DLD1 (cell line): Measurements from ENCODE around the gene TXNDC5.

Experiments
- in situ Hi-C: cut with HindIII; loops from 2 replicates; pipeline ENCODE4 v1.10.0; 2017; ENCODE audit warnings: low sequenced_read_pairs

TXNDC5 gene

GRCh38 chr6:7910654-7911344 is at the start of gene TXNDC5:
Gene TXNDC5 (minus strand): TSS chr6:7910788. CDS start chr6:7910776, 12 bp downstream.
- in situ Hi-C loops, result no loop called here

GRCh38 chr6:7960141-7960540 is 49.6 kb upstream of the TXNDC5 start:
- in situ Hi-C loops, result no loop called here

- in situ Hi-C loops, result no loop called here
Measured at GRCh38 chr6:7959453-7959852, 48.9 kb upstream of the TXNDC5 start.

- in situ Hi-C loops, result no loop called here
Measured at GRCh38 chr6:7958464-7958863, 47.9 kb upstream of the TXNDC5 start.

GRCh38 chr6:7956257-7956656 is 45.7 kb upstream of the TXNDC5 start:
- in situ Hi-C loops, result no loop called here

- in situ Hi-C loops, result no loop called here
Measured at GRCh38 chr6:7954477-7955200, 44.1 kb upstream of the TXNDC5 start.

- in situ Hi-C loops, result no loop called here
Measured at GRCh38 chr6:7953753-7954152, 43.2 kb upstream of the TXNDC5 start.

- in situ Hi-C loops, result no loop called here
Measured at GRCh38 chr6:7939864-7940228, 29.3 kb upstream of the TXNDC5 start.

- in situ Hi-C loops, result no loop called here
Measured at GRCh38 chr6:7939184-7939863, 28.7 kb upstream of the TXNDC5 start.

- in situ Hi-C loops, result no loop called here
Measured at GRCh38 chr6:7938562-7939183, 28.1 kb upstream of the TXNDC5 start.

GRCh38 chr6:7933794-7934193 is 23.2 kb upstream of the TXNDC5 start:
- in situ Hi-C loops, result no loop called here

GRCh38 chr6:7932625-7933024 is 22.0 kb upstream of the TXNDC5 start:
- in situ Hi-C loops, result no loop called here

GRCh38 chr6:7924867-7925266 is 14.3 kb upstream of the TXNDC5 start:
- in situ Hi-C loops, result no loop called here

GRCh38 chr6:7922596-7922995 is 12.0 kb upstream of the TXNDC5 start:
- in situ Hi-C loops, result no loop called here

- in situ Hi-C loops, result no loop called here
Measured at GRCh38 chr6:7921632-7922092, 11.1 kb upstream of the TXNDC5 start.

GRCh38 chr6:7921046-7921445 is 10.5 kb upstream of the TXNDC5 start:
- in situ Hi-C loops, result no loop called here

GRCh38 chr6:7920425-7920824 is 9.8 kb upstream of the TXNDC5 start:
- in situ Hi-C loops, result no loop called here

- in situ Hi-C loops, result no loop called here
Measured at GRCh38 chr6:7919871-7920270, 9.3 kb upstream of the TXNDC5 start.

GRCh38 chr6:7918403-7918802 is 7.8 kb upstream of the TXNDC5 start:
- in situ Hi-C loops, result no loop called here

GRCh38 chr6:7917729-7918128 is 7.1 kb upstream of the TXNDC5 start:
- in situ Hi-C loops, result no loop called here

- in situ Hi-C loops, result no loop called here
Measured at GRCh38 chr6:7916959-7917358, 6.4 kb upstream of the TXNDC5 start.
